ENCODE data around the gene ATP13A3.
A peak's percentile ranks its signal among the peaks of the same experiment; 100 is the strongest.

GRCh38 chr3:194486540-194487288 lies at the start of gene ATP13A3:
- TF ChIP-seq CTCF (IDR thresholded peaks at IDR 0.05; ENCODE audit: low read depth, low read length) (no peak), MYC (IDR thresholded peaks at IDR 0.05; ENCODE audit: low read depth, low read length) (peak; percentile 87)
